Dermis blood vessel endothelial cell (primary cell): ENCODE data around the gene DYNAP. TPM values are rescaled to one million over a fixed set of nuclear protein-coding genes. Genes with fewer than 3 reads are reported as not detected.

Experiments
- DNase-seq: peaks from one replicate; pipeline ENCODE4 v3.0.0; 2010
- total RNA-seq: library from RNA; depleted of rRNA; stranded (reverse); fragments of >200 nt; gene quantifications from 2 replicates; pipeline ENCODE4 v1.2.3, GENCODE V29; 2014

Gene DYNAP
- total RNA-seq, 1 donor from 2014 or later, result not detected

DNA sequence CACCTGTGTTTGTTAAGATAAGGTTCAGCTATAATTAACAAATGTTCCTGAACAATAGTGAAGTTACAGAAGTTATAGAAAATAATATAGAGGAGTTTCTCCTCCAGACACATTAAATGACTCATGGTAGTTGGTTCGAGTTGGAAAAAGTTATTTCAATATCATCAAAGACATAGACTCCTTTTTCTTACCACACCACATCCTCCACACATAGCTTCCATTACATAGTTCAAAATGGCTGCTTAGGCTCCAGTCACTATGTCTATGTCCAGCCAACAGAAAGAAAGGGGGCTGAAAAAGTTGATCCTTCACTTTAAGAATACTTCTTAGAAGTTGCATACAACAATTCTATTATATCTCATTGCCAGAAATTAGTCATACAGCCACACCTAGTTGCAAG is 50.7 kb downstream of the DYNAP start:
- no peak for DNase-seq

DNA sequence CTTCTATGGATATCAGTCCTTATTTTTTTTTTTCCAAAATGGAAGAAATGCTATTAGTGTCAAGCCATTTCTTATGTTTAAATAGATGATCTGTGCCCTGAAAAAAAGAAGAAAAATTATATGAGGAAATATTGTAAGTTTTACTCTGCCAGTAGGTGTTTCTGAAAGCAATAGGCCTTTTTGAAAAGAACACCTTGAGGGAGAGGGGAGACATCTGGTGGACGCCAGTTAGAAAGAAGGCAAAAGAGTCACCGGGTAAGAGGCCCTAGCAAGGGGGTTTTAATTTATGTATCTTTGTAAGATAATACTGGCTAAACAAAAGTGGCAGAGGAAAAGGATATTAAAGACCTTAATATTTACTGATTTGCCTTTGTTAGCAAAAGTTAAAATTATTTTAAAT is 56.1 kb downstream of the DYNAP start:
- DNase-seq, result peak; percentile 22

Other genes with a start within 250 kb of the DYNAP start
- gene STARD6, start 233.4 kb upstream of the DYNAP start, total RNA-seq, result 0.09 TPM in 1 of 2 replicates, not detected in the other
- gene C18orf54, start 233.3 kb upstream of the DYNAP start, total RNA-seq, result 9.4 and 20.1 TPM in 2 replicates
- gene RAB27B, start 237.2 kb downstream of the DYNAP start, total RNA-seq, result under 0.01 and 0.05 TPM in 2 replicates